Vagina (tissue), 2 donors: Measurements from ENCODE around the gene PIH1D2. TPM values are rescaled to one million over a fixed set of nuclear protein-coding genes. Genes with fewer than 3 reads are reported as not detected.

ENCODE experiments used
- DNase-seq, 2 donors: peaks; one replicate each; pipeline ENCODE4 v3.0.0-alpha.2; 2017; ENCODE audit errors: extremely low spot score in 2 of 2
- H3K27ac ChIP-seq: fragments of 200-600 bp; sonication (generic); one replicate; pipeline ENCODE4 v1.5.1; 2019
- H3K27me3 ChIP-seq: fragments of 200-600 bp; sonication (generic); one replicate; pipeline ENCODE4 v1.5.1; 2019
- H3K36me3 ChIP-seq, 2 donors: fragments of 200-600 bp; sonication (generic); one replicate each; pipeline ENCODE4 v1.5.1; 2017 to 2019
- H3K4me1 ChIP-seq: fragments of 200-600 bp; sonication (generic); one replicate; pipeline ENCODE4 v1.5.1; 2019
- H3K4me3 ChIP-seq, 2 donors: fragments of 200-600 bp; sonication (generic); 1 replicate in 1 of 2; 2 replicates in 1 of 2; pipeline ENCODE4 v1.5.1; 2016 to 2019
- H3K9me3 ChIP-seq: fragments of 200-600 bp; sonication (generic); one replicate; pipeline ENCODE4 v1.5.1; 2019
- POLR2A ChIP-seq, 2 donors: fragments of 450-650 bp; IDR thresholded peaks; one replicate each; pipeline ENCODE4 v1.6.1; 2017; ENCODE audit warnings: antibody characterized with exemption in 2 of 2, mild to moderate bottlenecking in 2 of 2, moderate library complexity in 2 of 2
- POLR2AphosphoS5 ChIP-seq, 2 donors: sonication (generic); formaldehyde crosslinking; IDR thresholded peaks; one replicate each; pipeline ENCODE4 v1.9.0; 2017; ENCODE audit warnings: antibody characterized with exemption in 2 of 2, mild to moderate bottlenecking in 2 of 2, low read depth in 1 of 2; ENCODE audit not compliant: insufficient read depth in 1 of 2
- intact Hi-C: fragments of 100-400 bp; cut with DNase I; formaldehyde crosslinking; loops from one replicate; pipeline ENCODE4 v1.15.1; 2023
- total RNA-seq: library from RNA; depleted of rRNA; stranded (reverse); fragments of >200 nt; gene quantifications from one replicate; pipeline ENCODE4 v1.2.3, GENCODE V29; 2016
- TF ChIP-seq, protein P1 (sequence below), 3 experiments: fragments of 450-650 bp in 2 of 3; fragments of 200-600 bp in 1 of 3; sonication (generic) in 1 of 3; IDR thresholded peaks; one replicate each; pipeline ENCODE4 v1.5.1; 2017 to 2019; ENCODE audit warnings: antibody characterized with exemption in 3 of 3, mild to moderate bottlenecking in 2 of 3, moderate library complexity in 2 of 3

PIH1D2 gene, protein sequence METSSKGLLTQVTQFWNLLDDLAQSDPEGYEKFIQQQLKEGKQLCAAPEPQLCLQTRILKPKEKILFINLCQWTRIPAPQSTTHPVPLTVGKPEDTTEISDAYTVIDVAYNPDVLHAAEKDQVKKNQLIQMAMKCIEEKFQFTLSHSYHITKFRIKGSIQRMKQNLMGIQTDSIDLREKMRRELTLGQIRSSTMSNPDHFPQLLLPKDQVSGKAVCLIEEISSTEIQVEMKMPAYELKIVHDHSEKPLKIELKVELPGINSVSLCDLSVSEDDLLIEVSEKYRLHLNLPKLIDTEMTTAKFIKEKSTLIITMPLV
- total RNA-seq: 1.5 TPM

DNA sequence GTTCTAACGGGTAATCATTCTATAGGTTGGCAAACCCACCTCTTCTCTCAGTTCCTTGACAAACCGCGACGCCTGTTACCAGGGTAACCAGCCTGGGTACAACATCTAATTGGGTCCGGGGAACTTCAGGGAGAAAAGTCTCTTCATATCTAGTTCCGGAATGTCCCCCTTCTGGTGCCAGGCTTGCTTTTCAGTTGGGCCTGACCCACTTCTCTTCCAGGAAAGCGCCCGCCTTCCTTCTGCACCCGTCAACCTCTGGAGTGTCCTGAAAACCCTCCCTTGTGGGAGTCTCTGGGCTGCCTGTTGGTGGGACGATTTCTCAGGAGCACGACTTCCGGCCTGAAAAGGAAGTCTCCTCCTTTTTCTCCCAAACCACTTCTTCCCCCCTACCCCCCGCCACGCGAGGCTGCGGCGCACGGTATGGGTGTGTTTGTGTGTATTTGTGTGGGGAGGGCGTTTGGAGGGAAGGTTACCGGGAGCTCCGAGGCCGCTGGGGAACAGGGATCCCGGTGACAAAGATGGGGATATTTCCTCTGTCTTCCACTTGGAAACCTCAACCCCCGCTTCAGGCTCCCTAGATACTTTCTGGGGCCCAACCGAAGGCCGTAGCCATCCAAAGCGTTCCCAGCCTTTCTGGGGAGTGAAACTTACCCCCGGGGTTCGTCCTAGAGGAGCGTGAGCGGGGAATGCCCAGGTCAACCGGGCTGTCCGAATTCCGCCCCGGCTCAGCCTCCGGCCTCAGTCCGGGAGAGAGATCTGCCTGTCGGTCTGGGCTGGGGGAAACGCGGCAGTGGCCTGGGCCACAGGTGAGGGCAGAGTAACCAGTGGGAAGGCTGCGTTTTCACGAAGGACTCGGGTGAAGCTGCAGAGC lies at the start of gene PIH1D2, which contains the start of gene NKAPD1:
Gene PIH1D2, minus strand, starts transcription at position 77 of the 871 bp plus-strand sequence. CDS start 843 bp downstream, outside the sequence.
Gene NKAPD1, plus strand, starts transcription at position 359 of the 871 bp plus-strand sequence. CDS start 1,276 bp downstream, outside the sequence.
- intact Hi-C loops: no loop called here
- Histone ChIP-seq H3K27me3 (no peaks in the 10 kb centered on the region), H3K4me3 (peak within 1 kb of the TSS; percentile 85 to 89), H3K9me3 (no peaks in the 10 kb centered on the region), H3K36me3 (peaks cover 0 to 31% of the 10 kb centered on the region in 2 donors), H3K4me1 (peaks cover 30% of the 10 kb centered on the region), H3K27ac (peak within 1 kb of the TSS; percentile 82)
- DNase-seq: peak in 1 of 2 donors; percentile 90
- peak; percentile 65 to 74 for TF ChIP-seq POLR2AphosphoS5 (IDR thresholded peaks at IDR 0.05; ENCODE audit: insufficient read depth in 1 of 2, low read depth in 1 of 2)
- TF ChIP-seq, protein P1, sequence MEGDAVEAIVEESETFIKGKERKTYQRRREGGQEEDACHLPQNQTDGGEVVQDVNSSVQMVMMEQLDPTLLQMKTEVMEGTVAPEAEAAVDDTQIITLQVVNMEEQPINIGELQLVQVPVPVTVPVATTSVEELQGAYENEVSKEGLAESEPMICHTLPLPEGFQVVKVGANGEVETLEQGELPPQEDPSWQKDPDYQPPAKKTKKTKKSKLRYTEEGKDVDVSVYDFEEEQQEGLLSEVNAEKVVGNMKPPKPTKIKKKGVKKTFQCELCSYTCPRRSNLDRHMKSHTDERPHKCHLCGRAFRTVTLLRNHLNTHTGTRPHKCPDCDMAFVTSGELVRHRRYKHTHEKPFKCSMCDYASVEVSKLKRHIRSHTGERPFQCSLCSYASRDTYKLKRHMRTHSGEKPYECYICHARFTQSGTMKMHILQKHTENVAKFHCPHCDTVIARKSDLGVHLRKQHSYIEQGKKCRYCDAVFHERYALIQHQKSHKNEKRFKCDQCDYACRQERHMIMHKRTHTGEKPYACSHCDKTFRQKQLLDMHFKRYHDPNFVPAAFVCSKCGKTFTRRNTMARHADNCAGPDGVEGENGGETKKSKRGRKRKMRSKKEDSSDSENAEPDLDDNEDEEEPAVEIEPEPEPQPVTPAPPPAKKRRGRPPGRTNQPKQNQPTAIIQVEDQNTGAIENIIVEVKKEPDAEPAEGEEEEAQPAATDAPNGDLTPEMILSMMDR (IDR thresholded peaks at IDR 0.05): no peak

GRCh38 chr11:112123129-112123528 lies 49.3 kb upstream of the PIH1D2 start:
- Histone ChIP-seq H3K27ac (no peak overlapping the region), H3K9me3 (no peaks in the 10 kb centered on the region), H3K36me3 (no peaks in the 10 kb centered on the region), H3K4me3 (no peak overlapping the region), H3K27me3 (no peaks in the 10 kb centered on the region), H3K4me1 (peaks cover 21% of the 10 kb centered on the region)
- intact Hi-C loops: no loop called here
- DNase-seq: no peak
- TF ChIP-seq POLR2A (IDR thresholded peaks at IDR 0.05) (no peak), POLR2AphosphoS5 (IDR thresholded peaks at IDR 0.05; ENCODE audit: insufficient read depth in 1 of 2, low read depth in 1 of 2) (no peak)
- TF ChIP-seq, protein P1 (IDR thresholded peaks at IDR 0.05): no peak

GRCh38 chr11:112121981-112122615 lies 48.3 kb upstream of the PIH1D2 start:
- H3K36me3 ChIP-seq: no peaks in the 10 kb centered on the region
- intact Hi-C loops: no loop called here
- no peaks in the 10 kb centered on the region for H3K9me3 ChIP-seq
- no peaks in the 10 kb centered on the region for H3K27me3 ChIP-seq
- no peak overlapping the region for H3K27ac ChIP-seq
- H3K4me1 ChIP-seq: peaks cover 21% of the 10 kb centered on the region
- no peak for TF ChIP-seq POLR2A (IDR thresholded peaks at IDR 0.05)
- TF ChIP-seq POLR2AphosphoS5 (IDR thresholded peaks at IDR 0.05; ENCODE audit: insufficient read depth in 1 of 2, low read depth in 1 of 2): no peak
- TF ChIP-seq, protein P1 (IDR thresholded peaks at IDR 0.05): no peak
- H3K4me3 ChIP-seq: no peak overlapping the region
- no peak for DNase-seq

DNA sequence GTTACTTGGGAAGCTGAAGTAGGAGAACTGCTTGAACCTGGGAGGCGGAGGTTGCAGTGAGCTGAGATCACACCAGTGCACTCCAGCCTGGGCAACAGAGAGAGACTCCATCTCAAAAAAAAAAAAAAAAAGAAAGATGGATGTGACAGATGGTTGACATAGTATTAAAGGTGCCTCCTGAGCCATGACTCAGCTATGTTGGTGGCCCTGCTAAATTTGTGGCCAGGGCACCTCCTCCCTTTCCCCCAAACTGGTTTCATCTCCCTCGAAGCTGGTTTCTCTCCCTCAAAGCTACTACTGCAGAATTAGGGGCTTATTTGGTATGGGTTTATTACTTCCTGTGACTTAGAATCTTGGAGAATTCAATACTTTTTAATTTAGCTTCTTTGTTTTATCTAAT lies 44.4 kb upstream of the PIH1D2 start:
- TF ChIP-seq POLR2A (IDR thresholded peaks at IDR 0.05): no peak
- TF ChIP-seq, protein P1 (IDR thresholded peaks at IDR 0.05): no peak
- TF ChIP-seq POLR2AphosphoS5 (IDR thresholded peaks at IDR 0.05; ENCODE audit: insufficient read depth in 1 of 2, low read depth in 1 of 2): no peak
- Histone ChIP-seq H3K36me3 (no peaks in the 10 kb centered on the region), H3K4me1 (peaks cover 26% of the 10 kb centered on the region), H3K27me3 (no peaks in the 10 kb centered on the region), H3K27ac (no peak overlapping the region), H3K4me3 (no peak overlapping the region), H3K9me3 (no peaks in the 10 kb centered on the region)
- intact Hi-C loops: loop anchor here (10.0 kb wide), 1 partner anchor 167 kb away; no protein-coding TSS in a partner anchor
- DNase-seq: no peak
